PC-9 (cell line): ENCODE measurements around the gene GNL3L. TPM values are rescaled to one million over a fixed set of nuclear protein-coding genes. Genes with fewer than 3 reads are reported as not detected.

Source experiments
- BruUV-seq: library from RNA; stranded (reverse); fragments of 400-500 nt; replicated peaks from 2 replicates; lab custom pipeline; 2021; lab: Mats Ljungman, UMichigan
- CTCF ChIA-PET: fragments of 300-600 bp; sonication (Branson Sonifier 250); formaldehyde crosslinking; loops from one replicate; lab custom pipeline; 2022; ENCODE audit warnings: antibody characterized with exemption; lab: Charles Lee
- POLR2A ChIA-PET: fragments of 300-600 bp; sonication (Branson Sonifier 250); formaldehyde crosslinking; loops from one replicate; lab custom pipeline; 2022; ENCODE audit warnings: antibody characterized with exemption; ENCODE audit not compliant: unreplicated experiment; lab: Charles Lee
- DNase-seq, 2 experiments: peaks; one replicate each; pipeline versions ENCODE4 v3.0.0 to v3.0.0-alpha.2; 2015 to 2022; ENCODE audit warnings: mixed read lengths in 1 of 2
- H2AFZ ChIP-seq: fragments of 200-600 bp; sonication (generic); 2 replicates; pipeline ENCODE4 v1.8.1; 2017; ENCODE audit warnings: antibody characterized with exemption
- H3F3A ChIP-seq: fragments of 200-600 bp; sonication (generic); 2 replicates; pipeline ENCODE4 v1.8.1; 2017; ENCODE audit warnings: antibody characterized with exemption, mild to moderate bottlenecking, low read depth; ENCODE audit not compliant: insufficient read depth
- H3K27ac ChIP-seq: fragments of 200-600 bp; sonication (generic); 2 replicates; pipeline ENCODE4 v1.6.1; 2016; ENCODE audit warnings: mixed run types
- H3K27me3 ChIP-seq: fragments of 200-600 bp; sonication (generic); 2 replicates; pipeline ENCODE4 v1.6.1; 2016; ENCODE audit warnings: low read depth, mixed run types; ENCODE audit not compliant: insufficient read depth
- H3K36me3 ChIP-seq: fragments of 200-600 bp; sonication (generic); 2 replicates; pipeline ENCODE4 v1.6.1; 2016; ENCODE audit warnings: low read depth, mixed run types
- H3K4me1 ChIP-seq: fragments of 200-600 bp; sonication (generic); replicated peaks from 2 replicates; pipeline ENCODE4 v1.6.1; 2016; ENCODE audit warnings: mixed run types; ENCODE audit not compliant: insufficient read depth
- H3K4me2 ChIP-seq: fragments of 200-600 bp; sonication (generic); 2 replicates; pipeline ENCODE4 v1.6.1; 2017; ENCODE audit warnings: mixed run types
- H3K4me3 ChIP-seq: fragments of 200-600 bp; sonication (generic); 2 replicates; pipeline ENCODE4 v1.6.1; 2016; ENCODE audit warnings: mixed run types
- H3K79me2 ChIP-seq: fragments of 200-600 bp; sonication (generic); 2 replicates; pipeline ENCODE4 v1.6.1; 2017; ENCODE audit warnings: low read depth, mixed run types
- H3K9me2 ChIP-seq: fragments of 200-600 bp; sonication (generic); 2 replicates; pipeline ENCODE4 v1.8.1; 2017; ENCODE audit warnings: mild to moderate bottlenecking; ENCODE audit not compliant: insufficient read depth
- H3K9me3 ChIP-seq: fragments of 200-600 bp; sonication (generic); 2 replicates; pipeline ENCODE4 v1.8.1; 2016; ENCODE audit warnings: low read depth; ENCODE audit not compliant: insufficient read depth
- H4K20me1 ChIP-seq: fragments of 200-600 bp; sonication (generic); 2 replicates; pipeline ENCODE4 v1.8.1; 2017; ENCODE audit not compliant: insufficient read depth
- EZH2 ChIP-seq: fragments of 200-600 bp; sonication (generic); IDR thresholded peaks from 2 replicates; pipeline ENCODE4 v1.8.0; 2017; ENCODE audit warnings: antibody characterized with exemption, low read depth
- intact Hi-C: fragments of 100-400 bp; cut with micrococcal nuclease; formaldehyde crosslinking; loops from one replicate; pipeline ENCODE4 v1.10.0; 2022; ENCODE audit not compliant: unreplicated experiment
- total RNA-seq: library from RNA; stranded (reverse); gene quantifications from 2 replicates; pipeline ENCODE4 v1.2.3, GENCODE V29; 2021
- TF ChIP-seq, protein P1 (sequence below): fragments of 200-600 bp; sonication (generic); conservative IDR thresholded peaks from 2 replicates; pipeline ENCODE4 v1.6.1; 2017; ENCODE audit warnings: mixed run types, antibody characterized with exemption, mild to moderate bottlenecking, moderate library complexity

Gene GNL3L
- total RNA-seq, 1 experiment from 2014 or later: 77.4 TPM

DNA sequence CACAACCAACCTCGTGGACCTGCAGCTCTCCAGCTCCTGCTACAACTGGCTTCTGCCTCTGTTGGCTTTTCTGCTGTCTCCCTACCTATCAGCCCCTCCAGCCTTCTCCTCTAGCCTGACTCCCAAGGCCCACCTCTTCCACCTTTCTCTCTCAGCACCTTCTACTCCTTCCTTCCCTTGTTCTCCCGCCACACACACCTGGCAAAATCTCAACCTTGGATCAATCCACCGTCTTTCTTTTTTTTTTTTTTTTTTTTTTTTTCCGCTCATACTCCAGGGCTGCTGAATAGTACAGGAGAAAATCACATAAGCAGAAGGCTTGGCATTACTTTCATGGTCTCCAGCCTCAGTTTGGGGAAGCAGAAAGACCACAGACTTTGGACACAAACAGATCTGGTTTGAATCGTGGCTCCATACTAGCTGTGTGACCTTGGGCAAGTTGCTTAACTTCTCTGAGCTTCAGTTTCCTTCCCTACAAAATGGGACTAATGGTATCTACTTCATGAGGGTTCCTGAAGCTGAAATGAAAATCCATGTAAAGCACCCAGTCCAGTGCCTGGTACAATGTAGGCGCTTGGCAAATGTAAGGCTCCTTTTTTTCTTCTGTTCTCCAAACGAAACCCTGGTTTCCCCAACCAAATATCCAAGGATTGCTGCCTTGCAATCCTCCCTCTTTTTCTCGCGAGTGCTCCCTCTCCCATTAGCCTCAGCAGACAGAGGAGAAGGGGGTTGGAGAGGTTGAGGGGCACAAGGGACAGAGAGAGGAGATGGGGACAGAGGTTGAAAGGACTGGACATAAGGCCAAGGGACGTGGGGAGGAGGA lies 35.6 kb upstream of the GNL3L start:
- BruUV-seq: TSS peak; percentile 19

DNA sequence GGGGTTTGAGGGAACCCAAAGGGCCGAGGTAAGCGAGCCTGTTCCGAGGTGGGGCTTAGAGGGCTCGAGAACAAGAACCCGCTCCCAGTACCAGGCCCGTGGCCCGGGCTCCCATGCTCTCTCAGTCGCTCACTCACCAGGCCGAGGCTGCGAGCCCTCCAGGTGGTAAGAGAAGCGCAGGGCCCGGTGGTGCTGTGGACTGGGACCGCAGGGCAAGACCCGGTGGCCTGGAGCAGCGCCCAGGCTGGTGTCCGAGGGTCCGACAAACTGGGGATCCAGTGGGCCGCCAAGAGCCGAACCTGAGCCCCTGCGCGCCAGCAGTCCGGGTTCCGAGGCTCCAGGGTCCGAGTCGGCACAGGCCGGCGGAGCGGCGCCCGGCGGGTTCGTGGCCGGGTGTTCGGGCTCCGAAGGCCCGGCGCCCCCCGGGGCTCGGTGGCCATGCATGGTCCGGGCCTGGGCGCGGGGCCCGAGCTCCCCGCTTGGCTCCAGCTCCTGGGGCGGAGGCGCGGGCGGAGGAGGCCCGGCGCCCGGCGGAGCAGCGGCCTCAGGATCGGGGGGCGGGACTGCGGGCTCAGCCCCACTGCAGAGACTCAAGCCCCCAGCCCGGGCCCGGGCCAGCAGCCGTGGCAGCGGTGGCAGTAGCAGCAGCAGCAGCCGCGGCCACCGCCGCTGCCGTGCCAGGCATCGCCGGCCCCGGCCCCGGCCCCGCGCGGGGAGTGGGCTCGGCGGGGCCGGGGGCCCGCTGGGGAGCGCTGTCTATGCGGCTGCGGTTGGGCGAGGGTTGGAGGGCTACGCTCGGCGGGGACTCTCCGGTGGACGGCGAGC lies 34.8 kb upstream of the GNL3L start:
- TF ChIP-seq EZH2: no peak
- TF ChIP-seq, protein P1, sequence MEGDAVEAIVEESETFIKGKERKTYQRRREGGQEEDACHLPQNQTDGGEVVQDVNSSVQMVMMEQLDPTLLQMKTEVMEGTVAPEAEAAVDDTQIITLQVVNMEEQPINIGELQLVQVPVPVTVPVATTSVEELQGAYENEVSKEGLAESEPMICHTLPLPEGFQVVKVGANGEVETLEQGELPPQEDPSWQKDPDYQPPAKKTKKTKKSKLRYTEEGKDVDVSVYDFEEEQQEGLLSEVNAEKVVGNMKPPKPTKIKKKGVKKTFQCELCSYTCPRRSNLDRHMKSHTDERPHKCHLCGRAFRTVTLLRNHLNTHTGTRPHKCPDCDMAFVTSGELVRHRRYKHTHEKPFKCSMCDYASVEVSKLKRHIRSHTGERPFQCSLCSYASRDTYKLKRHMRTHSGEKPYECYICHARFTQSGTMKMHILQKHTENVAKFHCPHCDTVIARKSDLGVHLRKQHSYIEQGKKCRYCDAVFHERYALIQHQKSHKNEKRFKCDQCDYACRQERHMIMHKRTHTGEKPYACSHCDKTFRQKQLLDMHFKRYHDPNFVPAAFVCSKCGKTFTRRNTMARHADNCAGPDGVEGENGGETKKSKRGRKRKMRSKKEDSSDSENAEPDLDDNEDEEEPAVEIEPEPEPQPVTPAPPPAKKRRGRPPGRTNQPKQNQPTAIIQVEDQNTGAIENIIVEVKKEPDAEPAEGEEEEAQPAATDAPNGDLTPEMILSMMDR: no peak
- intact Hi-C loops: no loop called here
- Histone ChIP-seq H3K27me3 (no peaks in the 10 kb centered on the region), H2AFZ (peak overlapping the region; percentile 93), H3K27ac (no peak overlapping the region), H3K4me1 (peaks cover 4% of the 10 kb centered on the region; the same call in 1 of the 2 replicates), H3K4me3 (peak overlapping the region; percentile 64), H4K20me1 (no peaks in the 10 kb centered on the region), H3K9me3 (no peaks in the 10 kb centered on the region), H3K79me2 (no peaks in the 10 kb centered on the region), H3F3A (peaks cover 4% of the 10 kb centered on the region; the same call in 1 of the 2 replicates), H3K9me2 (no peaks in the 10 kb centered on the region), H3K36me3 (no peaks in the 10 kb centered on the region), H3K4me2 (peak overlapping the region; percentile 81)
- DNase-seq: peak in 1 of 2 experiments; percentile 22
- POLR2A ChIA-PET: no interaction called here
- BruUV-seq: no TSS peak
- CTCF ChIA-PET: no interaction called here

More for the DNA sequence above, 35.6 kb upstream of the GNL3L start:
- peaks cover 4% of the 10 kb centered on the region; the same call in 1 of the 2 replicates for H3F3A ChIP-seq
- peak overlapping the region; percentile 81 for H3K4me2 ChIP-seq
- H3K27ac ChIP-seq: no peak overlapping the region
- H3K9me2 ChIP-seq: no peaks in the 10 kb centered on the region
- intact Hi-C loops: no loop called here
- peaks cover 4% of the 10 kb centered on the region; the same call in 1 of the 2 replicates for H3K4me1 ChIP-seq
- H3K79me2 ChIP-seq: no peaks in the 10 kb centered on the region
- H3K27me3 ChIP-seq: no peaks in the 10 kb centered on the region
- H4K20me1 ChIP-seq: no peaks in the 10 kb centered on the region
- ChIA-PET POLR2A (no interaction called here), CTCF (no interaction called here)
- no peak for TF ChIP-seq EZH2
- TF ChIP-seq, protein P1: no peak
- H3K36me3 ChIP-seq: no peaks in the 10 kb centered on the region
- H3K9me3 ChIP-seq: no peaks in the 10 kb centered on the region
- DNase-seq: no peak
- H3K4me3 ChIP-seq: peak overlapping the region; percentile 64
- peak overlapping the region; percentile 93 for H2AFZ ChIP-seq

DNA sequence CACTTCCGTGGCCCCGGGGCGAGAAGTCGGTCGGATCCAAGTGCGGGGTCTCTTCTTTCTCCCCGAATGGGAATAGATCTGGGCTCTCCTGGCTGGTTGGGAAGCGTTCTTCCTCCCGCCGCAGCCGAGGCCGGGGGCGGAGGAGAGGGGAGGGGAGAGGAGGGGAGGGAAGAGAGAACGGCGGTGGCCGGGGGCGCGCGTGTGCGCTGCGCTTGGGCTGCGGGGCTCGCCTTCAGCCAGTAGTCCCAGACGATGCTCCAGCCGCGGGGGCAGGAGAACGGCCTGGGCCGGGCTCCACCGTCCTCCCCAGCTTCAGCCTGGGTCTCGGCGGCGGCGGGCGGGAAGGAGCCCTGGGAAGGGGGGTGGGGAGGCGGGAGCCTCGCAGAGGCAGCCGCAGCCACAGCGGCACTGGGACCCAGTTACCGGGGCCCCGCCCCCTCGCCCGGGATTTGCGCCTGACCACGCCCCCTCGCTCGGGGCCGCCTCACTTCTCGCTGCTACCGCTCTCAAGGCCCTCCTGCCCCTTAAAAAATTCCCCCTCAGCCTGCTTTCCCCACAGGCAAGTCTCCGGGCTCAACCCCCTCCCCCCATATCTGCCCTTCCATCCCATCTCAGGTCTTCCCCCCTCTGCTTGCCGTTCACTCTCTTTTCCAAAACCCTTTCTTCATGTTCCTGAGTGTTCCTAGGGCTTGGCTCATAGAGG lies 34.1 kb upstream of the GNL3L start, which contains the start of gene FGD1:
TSS of gene FGD1 (minus strand) at position 421 of the 703 bp plus-strand sequence. CDS start 802 bp downstream, outside the sequence.
- ChIA-PET POLR2A (no interaction called here), CTCF (no interaction called here)
- intact Hi-C loops: no loop called here
- Histone ChIP-seq H3K4me1 (peaks cover 4% of the 10 kb centered on the region; the same call in 1 of the 2 replicates), H3K9me3 (no peaks in the 10 kb centered on the region), H3K4me2 (peak within 1 kb of the TSS; percentile 81), H3K9me2 (no peaks in the 10 kb centered on the region), H3K36me3 (no peaks in the 10 kb centered on the region), H3K79me2 (no peaks in the 10 kb centered on the region), H3K27me3 (no peaks in the 10 kb centered on the region), H4K20me1 (no peaks in the 10 kb centered on the region), H3K27ac (no peak within 1 kb of the TSS), H3K4me3 (peak within 1 kb of the TSS; percentile 64), H2AFZ (peak within 1 kb of the TSS; percentile 93), H3F3A (peaks cover 4% of the 10 kb centered on the region; the same call in 1 of the 2 replicates)
- DNase-seq: peak in 1 of 2 experiments; percentile 77
- BruUV-seq: no TSS peak
- TF ChIP-seq EZH2: no peak
- TF ChIP-seq, protein P1: no peak
